Large intestine (tissue), 3 donors: ENCODE data around the gene SLC16A3. TPM values are rescaled to one million over a fixed set of nuclear protein-coding genes. Genes with fewer than 3 reads are reported as not detected.

Source experiments
- DNase-seq, 2 donors: peaks; one replicate each; pipeline versions ENCODE4 v3.0.0 to v3.0.0-alpha.2; 2013
- H3K27ac ChIP-seq: one replicate; pipeline ENCODE4 v1.5.1; 2013; ENCODE audit warnings: low read length
- H3K27me3 ChIP-seq: 2 replicates; pipeline ENCODE4 v1.6.1; 2013; ENCODE audit warnings: low read length; ENCODE audit not compliant: control insufficient read depth, insufficient read depth
- H3K36me3 ChIP-seq: 2 replicates; pipeline ENCODE4 v1.6.1; 2013; ENCODE audit warnings: low read length; ENCODE audit not compliant: control insufficient read depth, insufficient read depth
- H3K4me1 ChIP-seq: one replicate; pipeline ENCODE4 v1.6.1; 2013; ENCODE audit warnings: low read length; ENCODE audit not compliant: control insufficient read depth, insufficient read depth
- H3K4me3 ChIP-seq: one replicate; pipeline ENCODE4 v1.5.1; 2013; ENCODE audit warnings: low read length
- H3K9me3 ChIP-seq: one replicate; pipeline ENCODE4 v1.6.1; 2013; ENCODE audit warnings: mild to moderate bottlenecking, low read depth, low read length, moderate library complexity; ENCODE audit not compliant: control insufficient read depth
- WGBS: methylation state at CpG from one replicate; pipeline ENCODE4 v1.1.5; 2013; ENCODE audit warnings: low lambda C conversion rate; ENCODE audit not compliant: insufficient coverage; 5-methylcytosine and 5-hydroxymethylcytosine counted together
- polyA plus RNA-seq: library from polyadenylated mRNA; unstranded; fragments of 120-200 nt; gene quantifications from one replicate; pipeline ENCODE4 v1.2.1, GENCODE V29; 2013

Gene SLC16A3
- polyA plus RNA-seq, 1 donor = 19.5 TPM

GRCh38 chr17:82224666-82225065 lies 4.2 kb upstream of the SLC16A3 start:
- H3K4me3 ChIP-seq = no peak overlapping the region
- no peaks in the 10 kb centered on the region for H3K36me3 ChIP-seq
- no peak overlapping the region for H3K27ac ChIP-seq
- H3K4me1 ChIP-seq = peaks cover 9% of the 10 kb centered on the region
- no peak for DNase-seq
- H3K27me3 ChIP-seq = peaks cover 10% of the 10 kb centered on the region
- peaks cover 3% of the 10 kb centered on the region for H3K9me3 ChIP-seq
- WGBS = no CpG with 5 or more reads among the region's 8 CpGs

- DNase-seq = no peak
- Histone ChIP-seq H3K27me3 (peaks cover 14% of the 10 kb centered on the region), H3K9me3 (peaks cover 8% of the 10 kb centered on the region), H3K4me3 (no peak overlapping the region), H3K27ac (no peak overlapping the region), H3K36me3 (no peaks in the 10 kb centered on the region), H3K4me1 (peaks cover 17% of the 10 kb centered on the region)
- no CpG with 5 or more reads among the region's 24 CpGs for WGBS
Measured at GRCh38 chr17:82225368-82226029, 3.3 kb upstream of the SLC16A3 start.

GRCh38 chr17:82226146-82226808 lies 2.6 kb upstream of the SLC16A3 start:
- Histone ChIP-seq H3K27ac (no peak overlapping the region), H3K4me3 (no peak overlapping the region), H3K36me3 (no peaks in the 10 kb centered on the region), H3K9me3 (peaks cover 12% of the 10 kb centered on the region), H3K27me3 (peaks cover 14% of the 10 kb centered on the region), H3K4me1 (peaks cover 22% of the 10 kb centered on the region)
- DNase-seq = no peak
- WGBS = no CpG with 5 or more reads among the region's 15 CpGs

GRCh38 chr17:82226809-82227628 lies 1.8 kb upstream of the SLC16A3 start:
- DNase-seq = no peak
- Histone ChIP-seq H3K4me1 (peaks cover 27% of the 10 kb centered on the region), H3K27me3 (peaks cover 14% of the 10 kb centered on the region), H3K36me3 (no peaks in the 10 kb centered on the region), H3K9me3 (peaks cover 12% of the 10 kb centered on the region), H3K4me3 (no peak overlapping the region), H3K27ac (no peak overlapping the region)
- no CpG with 5 or more reads among the region's 16 CpGs for WGBS

- H3K27ac ChIP-seq = peak overlapping the region; percentile 51
- DNase-seq = no peak
- peak overlapping the region; percentile 59 for H3K4me3 ChIP-seq
- H3K27me3 ChIP-seq = peaks cover 14% of the 10 kb centered on the region
- peaks cover 12% of the 10 kb centered on the region for H3K9me3 ChIP-seq
- no peaks in the 10 kb centered on the region for H3K36me3 ChIP-seq
- WGBS = no CpG with 5 or more reads among the region's 18 CpGs
- H3K4me1 ChIP-seq = peaks cover 31% of the 10 kb centered on the region
Measured at GRCh38 chr17:82227629-82228277, 1.1 kb upstream of the SLC16A3 start.

GRCh38 chr17:82228278-82228841 lies 482 bp upstream of the SLC16A3 start:
- Histone ChIP-seq H3K27me3 (peaks cover 14% of the 10 kb centered on the region), H3K4me1 (peaks cover 31% of the 10 kb centered on the region), H3K4me3 (peak overlapping the region; percentile 59), H3K9me3 (peaks cover 12% of the 10 kb centered on the region), H3K36me3 (no peaks in the 10 kb centered on the region), H3K27ac (peak overlapping the region; percentile 51)
- DNase-seq = peak; percentile 60 to 83
- WGBS = no CpG with 5 or more reads among the region's 63 CpGs

GRCh38 chr17:82229698-82230608 lies 1.1 kb downstream of the SLC16A3 start:
- Histone ChIP-seq H3K27ac (peak overlapping the region; percentile 16), H3K27me3 (peaks cover 14% of the 10 kb centered on the region), H3K4me1 (peaks cover 40% of the 10 kb centered on the region), H3K4me3 (peak overlapping the region; percentile 40), H3K36me3 (no peaks in the 10 kb centered on the region), H3K9me3 (peaks cover 9% of the 10 kb centered on the region)
- no CpG with 5 or more reads among the region's 28 CpGs for WGBS
- peak in 1 of 2 donors; percentile 39 for DNase-seq

- peaks cover 14% of the 10 kb centered on the region for H3K27me3 ChIP-seq
- H3K9me3 ChIP-seq = peaks cover 9% of the 10 kb centered on the region
- H3K4me1 ChIP-seq = peaks cover 48% of the 10 kb centered on the region
- H3K36me3 ChIP-seq = no peaks in the 10 kb centered on the region
- peak overlapping the region; percentile 78 for H3K27ac ChIP-seq
- H3K4me3 ChIP-seq = peak overlapping the region; percentile 79
- no CpG with 5 or more reads among the region's 76 CpGs for whole genome bisulfite sequencing
- DNase-seq = peak; percentile 86 to 91
Measured at GRCh38 chr17:82230609-82231311, 1.9 kb downstream of the SLC16A3 start.

- peaks cover 14% of the 10 kb centered on the region for H3K27me3 ChIP-seq
- no peaks in the 10 kb centered on the region for H3K36me3 ChIP-seq
- peaks cover 9% of the 10 kb centered on the region for H3K9me3 ChIP-seq
- peaks cover 52% of the 10 kb centered on the region for H3K4me1 ChIP-seq
- whole genome bisulfite sequencing = no CpG with 5 or more reads among the region's 18 CpGs
- H3K4me3 ChIP-seq = peak overlapping the region; percentile 79
- no peak for DNase-seq
- peak overlapping the region; percentile 78 for H3K27ac ChIP-seq
Measured at GRCh38 chr17:82231312-82231561, 2.4 kb downstream of the SLC16A3 start.
